Stomach smooth muscle (tissue), 2 donors: Measurements from ENCODE around the gene EMC7.

Source experiments
- H3K27ac ChIP-seq: one replicate; pipeline ENCODE4 v1.7.0; 2013; ENCODE audit warnings: mild to moderate bottlenecking, low read length, inconsistent platforms
- H3K27me3 ChIP-seq, 2 donors: one replicate each; pipeline ENCODE4 v1.7.0; 2013; ENCODE audit warnings: low read length in 2 of 2; ENCODE audit not compliant: insufficient read depth in 2 of 2, control insufficient read depth in 1 of 2
- H3K36me3 ChIP-seq, 2 donors: one replicate each; pipeline ENCODE4 v1.7.0; 2013; ENCODE audit warnings: low read length in 2 of 2; ENCODE audit not compliant: control insufficient read depth in 2 of 2, insufficient read depth in 2 of 2
- H3K4me1 ChIP-seq: one replicate; pipeline ENCODE4 v1.7.0; 2013; ENCODE audit warnings: low read length; ENCODE audit not compliant: control insufficient read depth, insufficient read depth
- H3K4me3 ChIP-seq, 2 donors: one replicate each; pipeline ENCODE4 v1.7.0; 2013; ENCODE audit warnings: low read length in 2 of 2
- H3K9ac ChIP-seq, 2 donors: one replicate each; pipeline ENCODE4 v1.7.0; 2013; ENCODE audit warnings: low read length in 2 of 2, mild to moderate bottlenecking in 1 of 2
- H3K9me3 ChIP-seq, 2 donors: one replicate each; pipeline ENCODE4 v1.7.0; 2013; ENCODE audit warnings: low read length in 2 of 2; ENCODE audit not compliant: control insufficient read depth in 2 of 2
- donor health status: healthy.
- donor health status: Pancreatic carcinoma.

Gene EMC7

GRCh38 chr15:34119291-34119690 lies 17.6 kb upstream of the EMC7 start:
- Histone ChIP-seq H3K9me3 (no peaks in the 10 kb centered on the region), H3K4me3 (no peak overlapping the region), H3K36me3 (no peaks in the 10 kb centered on the region), H3K27ac (no peak overlapping the region), H3K4me1 (no peaks in the 10 kb centered on the region), H3K9ac (no peak overlapping the region), H3K27me3 (peaks cover 0 to 6% of the 10 kb centered on the region in 2 donors)

GRCh38 chr15:34116620-34117019 lies 15.0 kb upstream of the EMC7 start:
- Histone ChIP-seq H3K9me3 (no peaks in the 10 kb centered on the region), H3K27me3 (peaks cover 0 to 6% of the 10 kb centered on the region in 2 donors), H3K36me3 (no peaks in the 10 kb centered on the region), H3K4me1 (no peaks in the 10 kb centered on the region), H3K27ac (no peak overlapping the region), H3K9ac (no peak overlapping the region), H3K4me3 (no peak overlapping the region)

- H3K36me3 ChIP-seq = no peaks in the 10 kb centered on the region
- peaks cover 0 to 6% of the 10 kb centered on the region in 2 donors for H3K27me3 ChIP-seq
- no peaks in the 10 kb centered on the region for H3K4me1 ChIP-seq
- no peak overlapping the region for H3K9ac ChIP-seq
- H3K4me3 ChIP-seq = no peak overlapping the region
- no peaks in the 10 kb centered on the region for H3K9me3 ChIP-seq
- H3K27ac ChIP-seq = no peak overlapping the region
These were observed 13.1 kb upstream of the EMC7 start for GRCh38 chr15:34114739-34115138.

- Histone ChIP-seq H3K4me3 (no peak overlapping the region), H3K9me3 (no peaks in the 10 kb centered on the region), H3K4me1 (no peaks in the 10 kb centered on the region), H3K27me3 (peaks cover 0 to 6% of the 10 kb centered on the region in 2 donors), H3K27ac (no peak overlapping the region), H3K9ac (no peak overlapping the region), H3K36me3 (no peaks in the 10 kb centered on the region)
These were observed 12.6 kb upstream of the EMC7 start for GRCh38 chr15:34114215-34114614.

- peaks cover 0 to 4% of the 10 kb centered on the region in 2 donors for H3K27me3 ChIP-seq
- no peaks in the 10 kb centered on the region for H3K9me3 ChIP-seq
- no peaks in the 10 kb centered on the region for H3K36me3 ChIP-seq
- H3K4me1 ChIP-seq = no peaks in the 10 kb centered on the region
- no peak overlapping the region for H3K9ac ChIP-seq
- no peak overlapping the region for H3K27ac ChIP-seq
- no peak overlapping the region for H3K4me3 ChIP-seq
These were observed 9.8 kb upstream of the EMC7 start for GRCh38 chr15:34111488-34111887.

- H3K27me3 ChIP-seq = no peaks in the 10 kb centered on the region
These were observed 8.4 kb upstream of the EMC7 start for GRCh38 chr15:34109797-34110663.

GRCh38 chr15:34107315-34107714 lies 5.7 kb upstream of the EMC7 start:
- Histone ChIP-seq H3K36me3 (peaks cover 0 to 4% of the 10 kb centered on the region in 2 donors), H3K27me3 (no peaks in the 10 kb centered on the region), H3K9me3 (no peaks in the 10 kb centered on the region), H3K4me1 (peaks cover 8% of the 10 kb centered on the region), H3K9ac (no peak overlapping the region), H3K4me3 (no peak overlapping the region), H3K27ac (no peak overlapping the region)

More at GRCh38 chr15:34109797-34110663, 8.4 kb upstream of the EMC7 start:
- Histone ChIP-seq H3K4me1 (no peaks in the 10 kb centered on the region), H3K27ac (no peak overlapping the region), H3K36me3 (peaks cover 0 to 4% of the 10 kb centered on the region in 2 donors), H3K4me3 (no peak overlapping the region), H3K9ac (no peak overlapping the region), H3K9me3 (no peaks in the 10 kb centered on the region)

GRCh38 chr15:34106423-34106822 lies 4.8 kb upstream of the EMC7 start:
- H3K27me3 ChIP-seq = no peaks in the 10 kb centered on the region
- H3K27ac ChIP-seq = no peak overlapping the region

GRCh38 chr15:34102175-34102925 lies 688 bp upstream of the EMC7 start:
- peak overlapping the region; percentile 75 to 97 for H3K9ac ChIP-seq
- H3K9me3 ChIP-seq = no peaks in the 10 kb centered on the region
- H3K27me3 ChIP-seq = no peaks in the 10 kb centered on the region
- peaks cover 15% of the 10 kb centered on the region for H3K4me1 ChIP-seq
- H3K27ac ChIP-seq = peak overlapping the region; percentile 88
- peaks cover 0 to 5% of the 10 kb centered on the region in 2 donors for H3K36me3 ChIP-seq
- peak overlapping the region; percentile 83 to 99 for H3K4me3 ChIP-seq

More at GRCh38 chr15:34106423-34106822, 4.8 kb upstream of the EMC7 start:
- Histone ChIP-seq H3K4me3 (no peak overlapping the region), H3K36me3 (peaks cover 0 to 4% of the 10 kb centered on the region in 2 donors), H3K9ac (no peak overlapping the region), H3K4me1 (peaks cover 11% of the 10 kb centered on the region), H3K9me3 (no peaks in the 10 kb centered on the region)

GRCh38 chr15:34099914-34100313 lies 1.7 kb downstream of the EMC7 start:
- Histone ChIP-seq H3K4me3 (peak overlapping the region in 1 of 2 donors; percentile 99), H3K4me1 (peaks cover 15% of the 10 kb centered on the region), H3K27ac (no peak overlapping the region), H3K27me3 (no peaks in the 10 kb centered on the region), H3K36me3 (peaks cover 2 to 4% of the 10 kb centered on the region in 2 donors), H3K9ac (no peak overlapping the region), H3K9me3 (no peaks in the 10 kb centered on the region)
